Right cardiac atrium (tissue), 5 donors: ENCODE results near the gene GFPT1. TPM values are rescaled to one million over a fixed set of nuclear protein-coding genes. Genes with fewer than 3 reads are reported as not detected.
"Not testable (repeated sequence)": the region's sequence is repeated elsewhere in the genome, so short reads cannot be mapped to it uniquely, and the experiment has no call there.

Source experiments
- ATAC-seq, 2 donors: fragments of 200-7000 bp; cut with Tn5 transposase; one replicate each; pipeline versions ENCODE4 v1.8.0 to v1.9.1; 2020; ENCODE audit warnings: moderate library complexity in 2 of 2, mild to moderate bottlenecking in 1 of 2
- DNase-seq, 3 donors: peaks; one replicate each; pipeline ENCODE4 v3.0.0-alpha.2; 2020
- H3K27ac ChIP-seq: one replicate; pipeline ENCODE4 v1.5.1; 2013; ENCODE audit warnings: mild to moderate bottlenecking, low read length, control low read depth, moderate library complexity
- H3K27me3 ChIP-seq: one replicate; pipeline ENCODE4 v1.6.1; 2013; ENCODE audit not compliant: control insufficient read depth, insufficient read depth
- H3K4me1 ChIP-seq: one replicate; pipeline ENCODE4 v1.6.1; 2013; ENCODE audit warnings: low read length; ENCODE audit not compliant: control insufficient read depth, insufficient read depth
- H3K4me3 ChIP-seq: one replicate; pipeline ENCODE4 v1.5.1; 2013; ENCODE audit warnings: low read length, control low read depth
- H3K9me3 ChIP-seq: one replicate; pipeline ENCODE4 v1.6.1; 2013; ENCODE audit warnings: low read length; ENCODE audit not compliant: control insufficient read depth
- WGBS: extraction: QIAGEN DNeasy Blood & Tissue Kit; methylation state at CpG from one replicate; pipeline ENCODE4 v1.1.7; 2013; 5-methylcytosine and 5-hydroxymethylcytosine counted together
- intact Hi-C, 4 donors: fragments of 100-400 bp; cut with DNase I; formaldehyde crosslinking; loops; one replicate each; pipeline versions ENCODE4 v1.11.0 to v1.14.0; 2022 to 2023
- polyA plus RNA-seq: library from polyadenylated mRNA; stranded (reverse); fragments of 200-250 nt; gene quantifications from one replicate; pipeline ENCODE4 v1.2.3, GENCODE V29; 2013
- total RNA-seq, 4 donors: library from RNA; stranded (reverse); fragmentation: NEBNext Ultra II Directional; extraction: Animal tissue kit (Norgen Biotek cat#: 25700); gene quantifications; one replicate each; pipeline ENCODE4 v1.2.1, GENCODE V29; 2021
- donor health status: healthy with polysubstance abuse.
- donor health status: DM: no; HTN: yes; CAD: no.
- donor health status: DM: no; HTN: no; CAD: no.
- donor health status: DM: no; HTN: yes; CAD: no; lungs with severe emphysema.
- donor health status: DM: yes; HTN: yes; CAD: no.

The GFPT1 gene
- total and polyA plus RNA-seq, 5 donors: 7.2 to 53.3 (median 35.5) TPM

- H3K4me3 ChIP-seq: no peak overlapping the region
- intact Hi-C loops: no loop called here
- no peaks in the 10 kb centered on the region for H3K9me3 ChIP-seq
- H3K4me1 ChIP-seq: no peaks in the 10 kb centered on the region
- WGBS: 97% methylated on average over 5 of the region's 5 CpGs
- H3K27me3 ChIP-seq: no peaks in the 10 kb centered on the region
- ATAC-seq: no peak
- no peak overlapping the region for H3K27ac ChIP-seq
- DNase-seq: no peak
Measured at GRCh38 chr2:69356471-69356870, 30.6 kb downstream of the GFPT1 start.

- intact Hi-C loops, H3K27ac ChIP-seq, H3K4me1 ChIP-seq, H3K4me3 ChIP-seq, H3K9me3 ChIP-seq, DNase-seq, H3K27me3 ChIP-seq, ATAC-seq: not testable (repeated sequence)
- WGBS: 81% methylated on average over 3 of the region's 3 CpGs
Measured at GRCh38 chr2:69354976-69355375, 32.1 kb downstream of the GFPT1 start.

- no peak overlapping the region for H3K4me3 ChIP-seq
- no peaks in the 10 kb centered on the region for H3K27me3 ChIP-seq
- H3K4me1 ChIP-seq: no peaks in the 10 kb centered on the region
- no peaks in the 10 kb centered on the region for H3K9me3 ChIP-seq
- DNase-seq: no peak
- ATAC-seq: no peak
- WGBS: 88% methylated on average over 5 of the region's 5 CpGs
- no peak overlapping the region for H3K27ac ChIP-seq
- intact Hi-C loops: no loop called here
Measured at GRCh38 chr2:69353360-69353759, 33.7 kb downstream of the GFPT1 start.

- WGBS: 98% methylated on average over 1 of the region's 1 CpG
Measured at GRCh38 chr2:69348781-69349180, 38.2 kb downstream of the GFPT1 start.

GRCh38 chr2:69345434-69345833, 41.6 kb downstream of the GFPT1 start:
- ATAC-seq: no peak
- H3K27ac ChIP-seq: no peak overlapping the region
- no peaks in the 10 kb centered on the region for H3K27me3 ChIP-seq
- intact Hi-C loops: no loop called here
- H3K4me1 ChIP-seq: no peaks in the 10 kb centered on the region
- H3K9me3 ChIP-seq: no peaks in the 10 kb centered on the region
- DNase-seq: no peak
- H3K4me3 ChIP-seq: no peak overlapping the region

More at GRCh38 chr2:69348781-69349180, 38.2 kb downstream of the GFPT1 start:
- H3K27ac ChIP-seq: no peak overlapping the region
- no peaks in the 10 kb centered on the region for H3K4me1 ChIP-seq
- ATAC-seq: no peak
- DNase-seq: no peak
- no peaks in the 10 kb centered on the region for H3K9me3 ChIP-seq
- no peaks in the 10 kb centered on the region for H3K27me3 ChIP-seq
- intact Hi-C loops: no loop called here
- no peak overlapping the region for H3K4me3 ChIP-seq

- Histone ChIP-seq H3K27me3 (no peaks in the 10 kb centered on the region), H3K27ac (no peak overlapping the region), H3K4me3 (no peak overlapping the region), H3K9me3 (no peaks in the 10 kb centered on the region), H3K4me1 (no peaks in the 10 kb centered on the region)
- no peak for DNase-seq
- ATAC-seq: no peak
- intact Hi-C loops: no loop called here
Measured at GRCh38 chr2:69344305-69344704, 42.7 kb downstream of the GFPT1 start.

- Histone ChIP-seq H3K9me3 (no peaks in the 10 kb centered on the region), H3K27me3 (no peaks in the 10 kb centered on the region), H3K27ac (no peak overlapping the region), H3K4me1 (no peaks in the 10 kb centered on the region), H3K4me3 (no peak overlapping the region)
- DNase-seq (no peak), ATAC-seq (no peak)
- intact Hi-C loops: no loop called here
- WGBS: 24% methylated on average over 3 of the region's 3 CpGs
Measured at GRCh38 chr2:69340101-69340775, 46.8 kb downstream of the GFPT1 start.

- intact Hi-C loops: no loop called here
- no peak for DNase-seq
- Histone ChIP-seq H3K27me3 (no peaks in the 10 kb centered on the region), H3K27ac (no peak overlapping the region), H3K4me1 (no peaks in the 10 kb centered on the region), H3K9me3 (no peaks in the 10 kb centered on the region), H3K4me3 (no peak overlapping the region)
- ATAC-seq: no peak
- WGBS: 37% methylated on average over 2 of the region's 2 CpGs
Measured at GRCh38 chr2:69335311-69335710, 51.7 kb downstream of the GFPT1 start.

GRCh38 chr2:69333352-69333751, 53.7 kb downstream of the GFPT1 start:
- H3K4me1 ChIP-seq: no peaks in the 10 kb centered on the region
- H3K27me3 ChIP-seq: no peaks in the 10 kb centered on the region
- H3K9me3 ChIP-seq: no peaks in the 10 kb centered on the region
- ATAC-seq (no peak), DNase-seq (no peak)
- no peak overlapping the region for H3K4me3 ChIP-seq
- H3K27ac ChIP-seq: no peak overlapping the region
- WGBS: 97% methylated on average over 2 of the region's 2 CpGs
- intact Hi-C loops: no loop called here

- no peak for DNase-seq
- no peak overlapping the region for H3K4me3 ChIP-seq
- H3K27me3 ChIP-seq: no peaks in the 10 kb centered on the region
- 81% methylated on average over 2 of the region's 2 CpGs for WGBS
- no peaks in the 10 kb centered on the region for H3K4me1 ChIP-seq
- ATAC-seq: no peak
- intact Hi-C loops: no loop called here
- no peaks in the 10 kb centered on the region for H3K9me3 ChIP-seq
- H3K27ac ChIP-seq: no peak overlapping the region
Measured at GRCh38 chr2:69330781-69331180, 56.2 kb downstream of the GFPT1 start.

- H3K4me1 ChIP-seq: no peaks in the 10 kb centered on the region
- H3K4me3 ChIP-seq: no peak overlapping the region
- no peaks in the 10 kb centered on the region for H3K9me3 ChIP-seq
- ATAC-seq (no peak), DNase-seq (no peak)
- no peaks in the 10 kb centered on the region for H3K27me3 ChIP-seq
- intact Hi-C loops: no loop called here
- 98% methylated on average over 1 of the region's 1 CpG for WGBS
- H3K27ac ChIP-seq: no peak overlapping the region
Measured at GRCh38 chr2:69322631-69323030, 64.4 kb downstream of the GFPT1 start.

- H3K4me3 ChIP-seq: no peak overlapping the region
- H3K4me1 ChIP-seq: no peaks in the 10 kb centered on the region
- DNase-seq (no peak), ATAC-seq (no peak)
- no peak overlapping the region for H3K27ac ChIP-seq
- H3K9me3 ChIP-seq: no peaks in the 10 kb centered on the region
- no peaks in the 10 kb centered on the region for H3K27me3 ChIP-seq
- intact Hi-C loops: no loop called here
Measured at GRCh38 chr2:69316550-69316949, 70.5 kb downstream of the GFPT1 start.
